Measurements from ENCODE around the gene TULP4. TPM values are rescaled to one million over a fixed set of nuclear protein-coding genes. Genes with fewer than 3 reads are reported as not detected.

The TULP4 gene
- total and polyA plus RNA-seq, 2 of the 8 experiments (the other 6 are each of a cell fraction or from before 2014, with no cell fraction given): 7.7 to 51.6 TPM

DNA sequence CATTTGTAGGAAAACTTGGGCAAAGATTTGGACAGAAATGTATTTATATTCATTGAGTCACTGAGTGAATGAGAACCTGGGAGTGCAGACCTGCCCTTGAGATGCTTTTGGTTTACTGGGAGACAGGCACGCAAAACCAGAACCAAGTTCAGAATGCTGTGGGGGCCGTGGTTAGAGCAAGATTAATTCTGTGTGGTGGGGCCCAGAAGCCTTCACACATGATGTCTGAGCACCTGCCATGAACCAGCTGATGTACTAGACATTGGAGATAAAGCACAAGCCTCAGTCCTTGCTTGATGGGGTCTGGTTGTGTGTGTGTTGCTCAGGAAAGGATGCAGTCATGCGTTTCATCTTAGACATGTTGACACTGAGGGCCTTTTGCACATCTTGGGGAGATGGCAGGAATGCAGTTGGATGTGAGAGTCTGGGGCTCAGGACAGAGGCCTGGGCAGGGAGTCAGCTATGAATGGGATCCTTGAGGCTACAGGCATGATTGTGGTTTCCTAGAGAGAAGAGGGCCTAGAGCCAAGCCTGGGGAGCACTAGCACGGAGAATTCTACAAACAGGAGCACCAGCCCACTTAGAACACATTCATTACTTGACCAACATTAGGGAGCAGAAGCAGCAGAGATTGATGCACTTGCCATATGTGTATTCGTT lies 133.3 kb downstream of the TULP4 start (continued):
- TF ChIP-seq SP1 (IDR thresholded peaks at IDR 0.05; ENCODE audit: low read depth, low read length) (no peak), EP300 (IDR thresholded peaks at IDR 0.05; ENCODE audit: borderline replicate concordance in 1 of 2, low read depth in 2 of 2, low read length in 2 of 2) (no peak), BCL11A (IDR thresholded peaks at IDR 0.05; ENCODE audit: low read depth in 2 of 2, low read length in 2 of 2) (no peak), RNF2 (IDR thresholded peaks at IDR 0.05; ENCODE audit: borderline replicate concordance, low read depth, low read length, missing control alignments, poor library complexity, severe bottlenecking) (no peak), FOSL1 (IDR thresholded peaks at IDR 0.05; ENCODE audit: insufficient read depth, low read depth, low read length) (no peak), MAFK (IDR thresholded peaks at IDR 0.05; ENCODE audit: low read depth, low read length) (no peak), SUZ12 (IDR thresholded peaks at IDR 0.05; ENCODE audit: low read length) (no peak)
